ENCODE data around the gene LILRA5. TPM values are rescaled to one million over a fixed set of nuclear protein-coding genes. Genes with fewer than 3 reads are reported as not detected.
A peak's percentile ranks its signal among the peaks of the same experiment; 100 is the strongest.
"Not testable (repeated sequence)": the region's sequence is repeated elsewhere in the genome, so short reads cannot be mapped to it uniquely, and the experiment has no call there.

LILRA5 gene
- total RNA-seq, 1 experiment from 2014 or later: not detected

DNA sequence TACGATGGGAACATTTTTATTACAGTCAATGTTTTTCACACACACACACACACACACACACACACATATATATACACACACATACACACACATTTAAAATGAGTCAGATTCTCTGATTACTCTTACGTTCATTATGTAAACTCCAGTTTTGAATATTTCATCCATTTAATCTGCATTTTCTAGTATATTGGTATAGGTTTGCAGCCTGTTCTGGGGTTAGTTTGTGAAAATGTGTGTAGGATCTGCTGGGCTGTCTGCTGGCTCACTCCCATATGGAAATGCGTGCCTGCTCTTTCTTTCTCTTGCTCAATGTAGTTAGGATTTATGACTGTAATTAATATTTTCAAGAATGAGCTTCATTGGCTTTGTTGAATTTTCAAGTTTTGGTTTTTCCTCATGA is 39.1 kb downstream of the LILRA5 start:
- DNase-seq (ENCODE audit: low read depth): no peak

- DNase-seq (ENCODE audit: low read depth): not testable (repeated sequence)
Measured at GRCh38 chr19:54272181-54272580, 40.8 kb downstream of the LILRA5 start.

- DNase-seq (ENCODE audit: low read depth): not testable (repeated sequence)
Measured at GRCh38 chr19:54271587-54271986, 41.4 kb downstream of the LILRA5 start.

DNA sequence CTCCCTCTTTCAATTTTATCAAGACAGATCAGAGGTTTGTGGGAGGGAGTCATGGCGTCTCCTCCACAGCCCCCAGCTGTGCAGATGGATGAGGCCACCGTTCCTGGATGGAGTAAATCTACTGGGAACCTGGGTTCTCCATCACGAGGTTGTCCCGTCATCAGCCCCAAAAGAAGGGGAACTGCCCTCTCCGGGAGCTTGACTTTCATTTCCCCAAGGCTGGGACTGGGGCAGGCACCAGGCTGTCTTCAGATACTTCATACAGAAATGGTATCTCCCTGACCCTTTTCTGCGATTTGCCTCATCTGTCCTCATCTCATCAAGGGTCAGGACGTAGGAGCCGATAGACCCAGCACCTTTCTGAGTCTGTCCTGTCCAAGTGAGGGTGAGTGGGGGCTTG is 41.9 kb downstream of the LILRA5 start:
- DNase-seq (ENCODE audit: low read depth): no peak

- no peak for DNase-seq (ENCODE audit: low read depth)
Measured at GRCh38 chr19:54268936-54269335, 44.0 kb downstream of the LILRA5 start.

DNA sequence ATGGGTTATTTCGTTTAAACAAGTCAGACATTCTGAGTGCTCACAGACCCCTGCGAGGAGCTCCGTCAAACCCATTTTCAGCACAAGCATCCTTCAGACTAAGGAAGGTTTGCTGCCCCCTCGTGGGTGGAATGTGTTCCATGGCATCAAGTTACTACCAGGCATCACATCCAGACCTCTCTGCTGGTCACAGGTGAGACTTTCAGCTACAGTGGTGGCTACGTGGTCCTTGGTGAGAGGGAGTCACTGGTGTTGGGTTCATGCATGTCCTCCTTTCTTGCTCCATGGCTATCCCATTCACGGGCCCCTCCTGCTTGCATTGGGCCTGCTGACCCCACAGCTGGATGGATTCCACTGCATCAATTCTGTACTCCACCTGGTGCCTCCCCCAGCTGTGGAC is 46.8 kb downstream of the LILRA5 start:
- peak; percentile 62 for DNase-seq (ENCODE audit: low read depth)

DNA sequence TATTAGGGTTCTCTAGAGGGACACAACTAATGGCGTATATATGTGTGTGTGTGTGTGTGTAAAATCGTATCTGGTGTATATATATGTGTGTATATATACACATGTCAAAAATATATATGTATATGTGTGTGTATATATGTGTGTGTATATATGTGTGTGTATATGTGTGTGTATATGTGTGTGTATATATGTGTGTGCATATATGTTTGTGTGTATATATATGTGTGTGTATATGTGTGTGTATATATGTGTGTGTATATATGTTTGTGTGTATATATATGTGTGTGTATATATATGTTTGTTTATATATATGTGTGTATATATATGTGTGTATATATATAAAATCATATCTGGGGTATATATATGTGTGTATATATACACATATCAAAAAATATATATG is 50.5 kb downstream of the LILRA5 start:
- DNase-seq (ENCODE audit: low read depth): no peak

DNA sequence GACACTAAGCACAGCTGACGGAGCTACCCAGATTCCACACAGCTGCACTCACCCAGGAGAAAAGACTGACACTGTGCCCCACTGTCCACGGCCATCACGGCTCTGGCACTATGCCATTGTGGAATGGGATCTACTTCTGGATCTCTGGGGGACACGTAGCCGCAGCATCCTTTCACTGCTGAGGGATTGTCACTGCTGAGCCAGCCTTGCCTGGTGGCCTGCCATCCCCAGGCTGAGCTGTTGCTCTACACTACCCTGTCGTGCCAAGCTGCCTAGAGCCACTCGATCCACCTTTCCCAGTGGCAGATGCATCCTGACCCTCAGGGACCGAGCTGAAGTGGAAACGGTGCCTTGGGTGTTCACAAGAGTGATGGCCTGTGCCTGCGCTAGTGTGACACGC is 50.9 kb downstream of the LILRA5 start:
- DNase-seq (ENCODE audit: low read depth): no peak

DNA sequence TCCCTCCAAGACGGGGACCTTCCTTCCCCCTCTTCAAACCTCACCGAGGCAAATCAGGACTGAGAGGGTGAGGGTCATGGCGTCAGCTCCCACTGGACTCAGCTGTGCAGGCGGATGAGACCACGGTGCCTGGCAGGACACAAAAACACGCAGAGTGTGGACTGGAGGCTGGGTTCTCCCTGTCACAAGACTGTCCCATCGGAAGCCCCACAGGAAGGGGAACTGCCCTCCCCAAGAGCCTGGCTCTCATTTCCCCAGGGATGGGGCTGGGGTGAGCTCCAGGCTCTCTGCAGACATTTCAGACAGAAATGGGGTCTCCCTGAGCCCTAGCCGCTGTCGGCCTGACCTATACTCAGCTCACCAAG is 55.9 kb downstream of the LILRA5 start, which contains the start of gene LILRB5:
Gene LILRB5, minus strand, starts transcription at position 158 of the 365 bp plus-strand sequence. Its CDS starts 80 bp downstream, at position 78.
- DNase-seq (ENCODE audit: low read depth): no peak

Other genes starting within 250 kb of the LILRA5 start
- gene VSTM1, start 249.3 kb downstream of the LILRA5 start, total RNA-seq (2014; rRNA removed; shearing (Covaris generic)): not detected in 2 replicates
- gene TARM1, start 231.8 kb downstream of the LILRA5 start, total RNA-seq (2014; rRNA removed; shearing (Covaris generic)): not detected in 2 replicates
- gene OSCAR, start 212.4 kb downstream of the LILRA5 start, total RNA-seq (2014; rRNA removed; shearing (Covaris generic)): not detected in 2 replicates
- gene NDUFA3, start 210.3 kb downstream of the LILRA5 start, total RNA-seq (2014; rRNA removed; shearing (Covaris generic)): 38.5 and 51.0 TPM in 2 replicates
- 14.7 and 23.5 TPM in 2 replicates for gene TFPT, start 197.5 kb downstream of the LILRA5 start, total RNA-seq (2014; rRNA removed; shearing (Covaris generic))
- 68.7 and 90.2 TPM in 2 replicates for gene PRPF31, start 197.4 kb downstream of the LILRA5 start, total RNA-seq (2014; rRNA removed; shearing (Covaris generic))
- 11.9 and 18.4 TPM in 2 replicates for gene CNOT3, start 175.4 kb downstream of the LILRA5 start, total RNA-seq (2014; rRNA removed; shearing (Covaris generic))
- gene LENG1, start 153.4 kb downstream of the LILRA5 start, total RNA-seq (2014; rRNA removed; shearing (Covaris generic)): 9.1 and 15.1 TPM in 2 replicates
- 0.39 TPM in 1 of 2 replicates, not detected in the other for gene TMC4, start 140.0 kb downstream of the LILRA5 start, total RNA-seq (2014; rRNA removed; shearing (Covaris generic))
- 310 and 461 TPM in 2 replicates for gene MBOAT7, start 123.6 kb downstream of the LILRA5 start, total RNA-seq (2014; rRNA removed; shearing (Covaris generic))
- 116 and 173 TPM in 2 replicates for gene TSEN34, start 121.9 kb downstream of the LILRA5 start, total RNA-seq (2014; rRNA removed; shearing (Covaris generic))
- 780 and 923 TPM in 2 replicates for gene RPS9, start 112.3 kb downstream of the LILRA5 start, total RNA-seq (2014; rRNA removed; shearing (Covaris generic))
- not detected in 2 replicates for gene LILRB3, start 90.2 kb downstream of the LILRA5 start, total RNA-seq (2014; rRNA removed; shearing (Covaris generic))
- not detected in 2 replicates for gene LILRA6, start 70.4 kb downstream of the LILRA5 start, total RNA-seq (2014; rRNA removed; shearing (Covaris generic))
- gene LILRB5, start 55.9 kb downstream of the LILRA5 start, total RNA-seq (2014; rRNA removed; shearing (Covaris generic)): not detected in 2 replicates
- not detected in 2 replicates for gene LILRB2, start 32.1 kb downstream of the LILRA5 start, total RNA-seq (2014; rRNA removed; shearing (Covaris generic))
- not detected in 2 replicates for gene LILRA4, start 26.0 kb upstream of the LILRA5 start, total RNA-seq (2014; rRNA removed; shearing (Covaris generic))
- gene LAIR1, start 51.8 kb upstream of the LILRA5 start, total RNA-seq (2014; rRNA removed; shearing (Covaris generic)): 0.15 TPM in 1 of 2 replicates, not detected in the other
- not detected in 2 replicates for gene TTYH1, start 102.3 kb upstream of the LILRA5 start, total RNA-seq (2014; rRNA removed; shearing (Covaris generic))
- 8.6 and 10.5 TPM in 2 replicates for gene LENG8, start 136.0 kb upstream of the LILRA5 start, total RNA-seq (2014; rRNA removed; shearing (Covaris generic))
- gene LENG9, start 150.6 kb upstream of the LILRA5 start, total RNA-seq (2014; rRNA removed; shearing (Covaris generic)): 1.2 and 2.0 TPM in 2 replicates
- 0.25 TPM in 1 of 2 replicates, not detected in the other for gene CDC42EP5, start 160.1 kb upstream of the LILRA5 start, total RNA-seq (2014; rRNA removed; shearing (Covaris generic))
- gene LAIR2, start 189.7 kb upstream of the LILRA5 start, total RNA-seq (2014; rRNA removed; shearing (Covaris generic)): not detected in 2 replicates